Measurements from ENCODE around the gene SRR.
"Not testable (repeated sequence)": the region's sequence is repeated elsewhere in the genome, so short reads cannot be mapped to it uniquely, and the experiment has no call there.

The SRR gene, protein sequence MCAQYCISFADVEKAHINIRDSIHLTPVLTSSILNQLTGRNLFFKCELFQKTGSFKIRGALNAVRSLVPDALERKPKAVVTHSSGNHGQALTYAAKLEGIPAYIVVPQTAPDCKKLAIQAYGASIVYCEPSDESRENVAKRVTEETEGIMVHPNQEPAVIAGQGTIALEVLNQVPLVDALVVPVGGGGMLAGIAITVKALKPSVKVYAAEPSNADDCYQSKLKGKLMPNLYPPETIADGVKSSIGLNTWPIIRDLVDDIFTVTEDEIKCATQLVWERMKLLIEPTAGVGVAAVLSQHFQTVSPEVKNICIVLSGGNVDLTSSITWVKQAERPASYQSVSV

DNA sequence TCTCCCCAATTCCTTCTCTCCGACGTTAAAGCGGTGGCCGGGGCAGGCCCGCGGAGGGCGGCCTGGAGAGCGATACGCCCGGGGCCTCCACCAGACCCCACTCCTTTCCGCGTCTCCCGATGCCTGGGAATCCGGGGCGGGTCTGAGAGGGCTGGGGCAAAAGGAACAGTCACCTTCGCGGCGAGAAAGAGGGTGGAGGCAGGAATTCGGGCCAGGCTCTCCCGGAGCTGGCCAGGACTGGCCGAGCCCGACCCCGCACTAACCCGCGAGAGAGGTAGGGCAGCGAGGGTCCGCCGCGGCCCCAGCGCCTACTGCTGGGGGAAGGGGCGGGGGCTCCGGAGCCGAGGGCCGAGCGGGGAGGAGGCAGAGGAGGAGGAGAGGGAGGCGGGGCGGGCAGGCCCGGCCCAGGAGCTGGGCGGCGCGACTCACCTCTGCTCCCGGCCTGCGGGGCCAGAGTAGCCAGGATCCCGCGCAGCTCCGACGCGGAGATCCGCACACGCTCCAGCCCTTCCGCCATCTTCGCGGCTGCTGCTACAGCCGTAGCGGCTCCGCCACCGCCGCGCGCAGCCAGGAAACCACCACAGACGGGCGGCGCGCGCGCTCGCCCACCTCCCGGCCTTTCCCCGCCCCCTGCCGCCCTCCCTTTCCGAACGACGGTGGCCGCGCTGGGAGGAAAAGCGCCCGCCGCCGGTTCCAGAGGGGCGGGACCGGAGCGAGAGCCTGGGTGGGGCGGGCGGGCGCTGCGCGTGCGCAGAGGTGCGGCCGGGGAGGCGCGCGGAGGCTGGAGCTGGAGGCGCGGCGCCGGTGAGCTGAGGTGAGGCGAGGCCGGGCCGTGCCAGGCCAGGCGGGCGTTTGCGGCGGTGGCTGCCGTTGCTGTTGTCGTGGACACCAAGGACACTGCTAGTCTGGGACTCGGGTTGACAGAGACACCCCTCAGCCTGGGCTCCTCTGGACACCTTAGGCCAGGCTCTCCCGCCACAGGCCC lies at the start of gene SRR, which contains the start of gene SMG6:
SRR (plus strand) TSS at position 747 of the 985 bp plus-strand sequence. CDS start 11,611 bp downstream, outside the sequence.
SMG6 (minus strand) TSS at position 582 of the 985 bp plus-strand sequence; CDS start at position 517, 65 bp downstream.
- peak; percentile 90 for DNase-seq (ENCODE audit: low spot score)

DNA sequence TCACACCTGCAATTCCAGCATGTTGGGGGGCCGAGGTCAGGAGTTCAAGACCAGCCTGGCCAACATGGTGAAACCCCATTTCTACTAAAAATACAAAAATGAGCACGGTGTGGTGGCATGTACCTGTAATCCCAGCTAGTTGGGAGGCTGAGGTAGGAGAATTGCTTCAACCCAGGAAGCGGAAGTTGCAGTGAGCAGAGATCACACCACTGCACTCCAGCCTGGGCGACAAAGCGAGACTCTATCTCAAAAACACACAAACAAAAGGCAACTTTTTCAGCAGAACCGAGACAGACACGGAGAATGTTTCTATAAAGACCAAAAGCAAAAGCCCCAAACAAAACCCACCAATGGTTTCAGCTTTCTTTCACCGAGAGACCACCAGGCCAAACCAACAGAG lies 44.9 kb upstream of the SRR start:
- DNase-seq (ENCODE audit: low spot score), result not testable (repeated sequence)

DNA sequence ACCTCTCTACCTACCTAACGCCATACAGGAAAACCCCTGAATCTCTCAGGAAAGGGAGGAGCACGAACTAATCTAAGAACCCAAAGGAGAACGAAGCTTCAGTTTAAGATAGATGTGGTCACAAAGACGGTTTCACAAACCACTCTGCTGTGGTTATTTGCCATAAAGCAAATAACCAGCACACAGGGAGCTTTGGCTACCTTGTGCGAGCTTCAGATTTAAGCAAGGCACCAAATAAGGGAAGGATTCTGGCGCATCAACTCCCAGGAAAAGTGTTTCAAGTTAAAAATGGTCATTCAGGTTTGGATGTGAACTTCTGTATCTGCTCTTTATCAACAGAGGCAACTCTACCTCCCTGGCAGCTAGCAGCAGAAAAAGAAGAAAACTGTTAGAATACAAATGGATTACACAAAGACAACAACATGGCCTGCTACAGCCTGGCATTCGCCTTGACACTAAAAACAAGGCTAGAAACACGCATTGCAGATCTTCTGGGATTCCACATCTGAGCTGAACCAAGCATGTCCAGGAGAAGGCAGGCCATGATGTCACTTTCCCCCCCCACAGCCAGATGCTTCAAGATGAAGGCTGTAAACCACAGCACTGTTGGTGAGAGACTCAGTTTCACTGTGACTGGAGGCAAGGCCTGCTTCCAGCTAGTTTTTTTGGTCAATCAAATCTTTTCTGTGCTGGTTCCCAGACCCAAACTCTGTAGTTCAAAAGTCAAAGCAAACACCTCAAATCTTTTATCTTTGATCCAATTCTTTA lies 43.8 kb upstream of the SRR start:
- DNase-seq (ENCODE audit: low spot score), result no peak

DNA sequence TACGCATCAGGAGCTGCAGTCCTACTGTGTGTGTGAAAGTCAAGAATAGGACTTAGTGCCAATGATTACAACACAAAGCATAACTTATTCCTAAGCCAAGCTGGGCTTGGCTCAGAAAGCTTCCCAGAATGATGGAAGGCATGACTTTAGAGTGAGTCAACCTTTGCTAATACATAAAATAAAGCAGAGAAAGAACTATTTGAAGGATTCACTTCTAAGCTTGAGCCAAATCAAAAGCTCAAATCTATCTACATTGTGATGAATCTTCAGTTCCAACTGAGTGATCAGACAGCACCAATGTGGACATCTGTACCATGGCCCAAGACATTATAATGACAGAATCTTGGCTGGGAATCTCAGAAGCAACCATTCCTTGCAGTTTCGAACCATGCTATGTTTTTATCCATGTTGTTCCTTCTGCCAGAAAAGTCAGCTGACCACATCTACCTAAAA lies 41.6 kb upstream of the SRR start:
- DNase-seq (ENCODE audit: low spot score), result no peak

DNA sequence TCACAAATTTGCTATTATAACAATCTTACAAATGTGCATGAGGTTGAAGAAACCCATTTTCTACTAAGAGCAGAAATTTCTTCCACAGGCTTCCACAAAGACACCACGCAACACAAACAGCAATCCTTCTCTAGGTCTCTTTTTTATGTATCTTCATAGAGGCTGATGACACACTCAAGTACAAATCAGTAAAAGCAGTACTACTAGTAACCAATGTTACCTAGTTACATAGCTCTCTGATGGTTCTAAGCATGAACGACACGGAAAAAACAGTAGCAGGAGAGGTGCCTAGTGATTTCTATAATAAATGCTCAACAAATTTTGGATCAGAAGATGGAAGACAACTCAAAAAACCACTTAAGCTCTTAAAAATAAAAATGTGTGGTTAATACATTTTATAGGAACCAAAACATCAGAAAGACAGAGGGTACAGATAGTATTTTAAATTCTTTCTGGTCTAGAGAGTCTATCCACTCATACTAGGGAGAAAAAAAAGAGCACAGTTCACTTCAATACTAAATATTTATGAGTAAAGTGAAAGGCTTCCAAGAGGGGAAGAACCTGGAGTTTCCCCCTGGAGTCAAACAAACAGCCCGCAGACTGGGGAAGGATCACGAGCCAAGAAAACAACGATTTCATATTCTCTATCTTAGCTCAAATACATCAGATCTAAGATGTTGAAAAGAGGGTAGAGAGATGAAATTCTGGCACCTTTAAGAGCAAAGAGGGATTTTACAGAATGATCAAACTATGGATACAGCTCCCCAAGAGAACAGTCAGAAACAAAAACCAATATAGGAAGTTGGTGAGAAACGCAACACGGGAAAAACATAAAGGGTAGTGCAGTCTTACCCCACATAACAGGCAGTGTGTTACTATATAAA lies 40.3 kb upstream of the SRR start:
- no peak for DNase-seq (ENCODE audit: low spot score)

DNA sequence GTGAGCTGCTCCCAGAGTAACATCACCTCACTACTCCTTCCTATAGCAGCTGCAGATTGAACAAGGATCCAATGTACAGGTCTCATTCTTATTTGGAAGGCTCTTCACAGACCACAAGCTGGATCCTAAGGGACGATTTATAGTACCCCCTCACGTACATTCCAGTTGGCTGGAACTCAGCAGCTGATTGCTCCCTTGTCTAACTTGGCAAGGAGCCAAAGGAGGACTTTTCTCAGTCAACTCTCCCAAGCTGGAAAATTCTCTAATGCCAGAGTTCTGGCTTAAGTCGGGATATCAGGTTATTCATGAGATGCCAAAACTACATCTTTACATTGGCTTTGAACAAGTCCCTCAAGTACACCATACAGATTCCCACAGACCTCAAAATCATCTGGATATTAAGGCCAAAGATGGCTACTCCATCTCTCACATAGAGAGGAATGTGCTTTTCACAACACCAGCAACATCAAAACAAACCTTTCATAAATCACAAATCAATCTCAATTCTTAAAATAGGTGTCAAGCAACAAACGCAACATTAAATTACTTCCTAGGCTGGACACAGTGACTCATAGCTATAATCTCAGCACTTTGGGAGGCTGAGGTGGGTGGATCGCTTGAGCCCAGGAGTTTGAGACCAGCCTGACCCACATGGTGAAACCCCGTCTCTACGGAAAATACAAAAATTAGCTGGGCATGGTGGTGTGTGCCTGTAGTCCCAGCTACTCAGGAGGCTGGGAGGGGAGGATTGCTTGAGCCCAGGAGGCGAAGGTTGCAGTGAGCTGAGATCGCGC lies 39.5 kb upstream of the SRR start:
- DNase-seq (ENCODE audit: low spot score), result peak; percentile 12

DNA sequence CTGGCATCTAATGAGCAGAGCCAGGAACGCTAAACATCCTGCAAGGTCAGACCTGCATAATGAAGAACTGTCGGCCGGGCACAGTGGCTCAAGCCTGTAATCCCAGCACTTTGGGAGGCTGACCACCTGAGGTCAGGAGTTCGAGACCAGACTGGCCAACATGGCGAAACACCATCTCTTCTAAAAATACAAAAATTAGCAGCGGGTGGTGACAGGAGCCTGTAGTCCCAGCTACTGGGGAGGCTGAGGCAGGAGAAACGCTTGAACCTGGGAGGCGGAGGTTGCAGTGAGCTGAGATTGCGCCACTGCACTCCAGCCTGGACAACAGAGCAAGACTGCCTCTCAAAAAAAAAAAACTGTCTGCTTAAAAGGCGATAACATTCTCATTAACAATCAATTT lies 38.6 kb upstream of the SRR start:
- DNase-seq (ENCODE audit: low spot score), result not testable (repeated sequence)

DNA sequence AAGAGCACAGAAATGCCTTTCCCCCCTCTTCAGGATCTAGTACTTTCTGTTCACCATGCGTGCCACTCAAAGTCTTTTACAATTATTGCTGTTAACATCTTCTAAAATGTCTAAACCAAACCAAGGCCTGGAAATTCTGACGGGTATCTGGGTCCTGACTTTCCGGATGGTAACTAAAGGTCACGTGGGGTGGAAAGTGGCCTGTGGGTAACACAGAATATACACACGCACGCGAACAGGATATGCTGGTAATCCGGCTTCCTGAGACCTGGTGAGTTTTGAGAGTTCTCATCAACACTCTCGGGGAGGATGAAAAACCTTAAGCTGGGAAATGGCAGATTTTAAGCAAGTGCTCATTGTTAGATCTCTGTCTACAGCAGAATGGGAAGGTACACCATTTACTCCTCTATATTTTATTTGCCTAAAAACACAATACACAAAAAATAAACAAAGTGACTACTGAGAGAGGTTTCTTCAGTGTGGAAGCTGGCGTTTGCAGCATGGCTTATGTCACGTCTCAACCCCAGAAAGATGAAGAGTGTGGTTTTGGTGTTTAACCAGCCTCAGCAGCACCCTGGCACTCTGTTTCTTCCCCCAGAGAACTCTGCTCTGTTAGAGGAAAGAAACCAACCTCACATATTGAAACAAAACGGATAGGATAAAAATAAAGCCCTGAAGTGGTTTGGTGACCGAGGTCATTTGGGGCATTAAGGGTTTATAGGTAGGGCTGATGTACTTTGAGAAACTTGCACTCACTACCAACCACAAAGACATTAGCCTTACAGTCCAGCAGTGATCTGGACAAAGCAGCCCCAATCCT lies 37.5 kb upstream of the SRR start:
- no peak for DNase-seq (ENCODE audit: low spot score)

DNA sequence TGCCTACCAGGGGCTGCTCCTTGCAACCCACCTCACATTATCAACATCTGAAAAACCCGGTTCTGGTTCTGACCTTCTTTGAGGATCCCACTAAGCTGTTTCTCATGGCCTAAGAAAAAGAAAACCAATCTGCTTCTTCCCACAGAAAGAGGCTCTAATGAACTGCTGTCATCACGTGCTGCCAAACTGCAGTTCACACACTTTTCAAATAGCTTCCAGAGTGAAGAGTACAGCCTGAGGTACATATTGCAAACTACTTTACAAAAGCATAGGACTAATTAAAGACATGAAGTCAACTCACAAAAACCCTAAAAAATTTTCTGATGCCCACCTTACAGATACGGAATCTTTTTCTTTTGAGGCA lies 36.9 kb upstream of the SRR start:
- no peak for DNase-seq (ENCODE audit: low spot score)

DNA sequence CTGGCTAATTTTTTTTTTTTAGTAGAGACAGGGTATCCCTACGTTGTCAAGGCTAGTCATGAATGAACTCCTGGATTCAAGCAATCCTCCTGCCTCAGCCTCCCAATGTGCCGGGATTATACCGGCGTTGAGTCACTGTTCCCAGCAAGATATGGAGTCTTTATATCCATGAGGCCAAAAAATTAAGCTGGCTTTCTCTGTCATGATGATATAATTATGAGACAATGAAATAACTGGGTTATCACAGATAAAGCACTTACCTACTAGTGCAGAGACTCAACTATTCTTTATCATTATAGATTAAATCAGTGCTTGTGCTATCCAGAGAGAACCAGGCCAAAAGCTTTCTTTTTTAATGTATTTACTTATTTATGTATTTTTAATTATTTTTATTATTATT lies 36.4 kb upstream of the SRR start:
- DNase-seq (ENCODE audit: low spot score), result no peak

DNA sequence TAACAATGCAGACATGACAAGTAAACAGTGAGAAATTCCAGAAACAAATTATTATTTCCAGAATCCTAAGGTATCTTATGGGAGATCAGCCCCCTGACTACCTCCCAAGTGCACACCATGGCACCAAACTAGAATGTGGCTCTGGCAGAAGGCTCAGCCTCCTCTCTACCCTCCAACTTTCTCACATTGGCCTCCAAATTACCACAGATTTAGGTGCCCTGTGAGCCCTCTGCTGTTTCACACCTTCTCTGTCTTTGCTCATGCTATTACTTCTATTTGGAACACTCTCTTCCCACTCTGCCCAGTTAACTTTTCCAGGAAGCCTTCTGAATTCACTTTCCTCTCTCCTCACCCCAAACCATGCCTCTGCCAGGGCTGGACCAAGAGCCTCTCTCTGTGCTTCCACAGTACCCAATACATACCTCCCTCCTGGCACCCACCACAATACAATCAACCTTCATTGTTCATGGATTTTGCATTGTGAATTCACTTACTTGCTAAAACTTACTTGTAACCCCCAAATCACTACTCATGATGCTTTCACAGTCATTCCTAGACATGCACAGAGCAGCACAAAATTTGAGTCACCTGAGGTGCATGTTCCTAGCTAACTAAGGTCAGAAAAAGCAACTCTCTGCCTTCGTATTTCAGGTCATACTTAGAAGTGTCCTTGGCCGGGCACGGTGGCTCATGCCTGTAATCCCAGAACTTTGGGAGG lies 31.6 kb upstream of the SRR start:
- no peak for DNase-seq (ENCODE audit: low spot score)

DNA sequence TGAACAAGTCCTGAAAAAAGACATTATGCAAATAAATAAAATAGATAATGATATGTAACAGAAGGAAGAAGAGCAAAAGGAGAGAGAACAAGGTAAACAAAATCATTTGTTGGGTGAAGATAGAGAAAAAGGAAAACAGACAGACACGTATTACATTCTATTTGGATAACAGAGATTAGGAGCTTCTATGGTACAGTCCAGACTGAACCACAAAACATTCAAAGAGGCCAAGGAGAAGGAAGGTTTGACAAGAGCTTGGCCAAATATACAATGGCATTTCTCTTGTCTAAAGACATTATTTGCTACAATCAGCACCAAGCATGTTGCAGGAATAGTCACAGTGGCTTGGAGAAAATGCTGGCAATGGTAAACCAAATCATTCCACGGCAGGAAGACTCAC lies 29.3 kb upstream of the SRR start:
- DNase-seq (ENCODE audit: low spot score), result no peak

DNA sequence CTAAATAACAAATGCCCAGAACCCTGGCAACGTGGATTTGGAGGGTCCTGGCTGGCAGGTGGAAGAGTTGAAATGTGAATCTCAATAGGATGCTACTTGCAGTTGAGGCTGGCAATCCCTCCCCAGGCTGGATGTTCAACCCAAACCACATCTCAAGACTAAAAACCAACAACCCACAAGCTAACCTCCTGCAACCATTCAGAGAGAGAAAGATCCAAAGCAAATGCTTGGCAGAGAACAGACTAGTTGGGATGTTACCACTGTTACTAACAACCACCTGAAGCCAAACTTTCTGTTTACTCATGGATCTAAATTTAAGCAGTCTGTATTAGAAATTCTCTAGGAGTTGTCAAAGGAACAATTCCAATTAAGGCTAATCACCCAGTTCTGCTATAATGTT lies 28.0 kb upstream of the SRR start:
- no peak for DNase-seq (ENCODE audit: low spot score)

DNA sequence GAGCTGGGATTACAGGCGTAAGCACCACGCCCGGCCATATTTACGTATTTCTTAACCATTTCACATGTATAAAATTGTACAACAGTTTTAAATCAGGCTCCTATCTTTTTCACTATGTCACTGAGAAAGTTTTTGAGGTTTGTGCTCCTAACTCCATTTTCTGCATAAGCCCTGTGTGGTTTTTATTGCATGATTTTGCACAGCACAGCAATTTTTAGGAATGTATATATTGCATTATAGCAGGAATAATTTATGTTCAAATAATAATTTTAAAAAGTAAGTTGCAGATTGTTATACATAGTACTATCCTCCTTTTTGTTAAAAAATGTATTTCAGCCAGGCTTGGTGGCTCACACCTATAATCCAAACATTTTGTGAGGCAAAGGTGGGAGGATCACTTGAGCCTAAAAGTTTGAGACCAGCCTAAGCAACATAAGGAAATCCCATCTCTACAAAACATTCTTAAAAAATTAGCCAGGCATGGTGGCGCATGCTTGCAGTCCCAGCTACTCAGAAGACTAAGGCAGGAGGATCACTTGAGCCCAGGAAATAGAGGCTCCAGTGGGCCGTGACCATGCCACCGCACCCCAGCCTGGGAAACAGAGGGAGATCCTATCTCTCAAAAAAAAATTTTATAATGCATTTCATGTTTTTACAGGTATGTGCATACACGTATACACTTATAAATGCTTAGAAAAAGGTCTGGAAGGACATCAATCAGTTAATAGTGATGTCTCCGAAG lies 26.1 kb upstream of the SRR start:
- no peak for DNase-seq (ENCODE audit: low spot score)

DNA sequence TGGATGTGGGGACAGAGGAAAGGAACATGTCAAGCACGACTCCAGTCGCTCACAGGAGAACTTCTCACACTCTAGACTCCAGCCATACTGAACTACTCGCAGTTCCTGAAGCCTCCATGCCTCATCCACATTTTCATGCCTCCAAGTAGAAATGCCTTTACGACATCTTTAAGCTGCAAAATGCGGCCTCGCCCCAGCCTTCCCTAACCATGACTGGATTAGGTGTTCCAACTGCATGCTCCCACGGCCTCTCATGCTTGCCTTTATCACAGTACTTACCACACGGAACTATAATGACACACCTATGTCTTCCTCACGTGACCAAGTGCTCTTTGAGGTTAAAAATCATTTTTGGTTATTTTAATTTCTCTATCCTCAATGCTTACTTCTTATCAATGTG lies 24.0 kb upstream of the SRR start:
- no peak for DNase-seq (ENCODE audit: low spot score)

DNA sequence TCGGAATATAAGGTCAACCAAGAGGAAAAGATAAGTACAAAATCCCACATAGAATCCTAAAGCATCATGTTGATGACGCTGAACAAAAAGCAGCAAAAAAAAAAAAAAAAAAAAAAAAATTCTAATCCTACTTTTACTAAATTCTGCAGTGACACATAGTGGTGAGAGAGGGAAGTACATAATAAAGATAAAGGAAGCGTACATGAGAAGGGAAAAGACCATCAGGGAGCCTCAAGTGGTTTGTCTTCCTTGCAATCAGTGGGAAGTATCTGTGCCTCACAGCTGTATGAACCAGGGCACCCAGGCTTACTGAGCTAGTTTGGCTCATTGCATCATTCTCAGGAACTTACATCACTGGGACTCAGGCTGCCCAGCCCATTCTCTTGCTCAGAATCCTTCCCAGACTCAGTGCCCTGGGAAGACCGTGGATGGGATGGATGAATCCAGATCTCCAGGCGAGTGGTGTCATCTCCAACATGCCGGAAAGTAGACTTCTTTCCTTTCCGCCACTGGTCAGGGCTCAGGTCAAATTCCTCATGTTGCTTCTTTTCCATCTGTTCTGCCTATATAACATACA lies 21.4 kb upstream of the SRR start:
- DNase-seq (ENCODE audit: low spot score), result peak; percentile 64

DNA sequence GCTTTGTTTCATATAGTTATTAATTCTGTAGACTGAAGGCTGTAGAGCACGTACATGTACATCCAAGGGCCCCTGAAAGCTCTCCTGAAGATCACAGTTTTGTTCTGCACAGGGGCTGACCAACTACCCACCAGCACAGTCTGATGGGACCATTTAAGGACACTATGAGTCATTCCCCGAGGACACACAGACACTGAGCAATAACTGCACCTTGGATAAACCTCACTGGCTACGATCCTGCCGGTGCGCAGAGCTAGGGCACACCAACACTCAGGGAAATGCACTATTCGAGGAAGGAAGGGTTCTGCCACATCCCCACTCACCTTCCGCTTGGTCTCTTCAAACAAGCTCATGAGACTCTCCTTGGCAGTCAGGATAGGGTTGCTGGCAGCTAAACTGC lies 20.4 kb upstream of the SRR start:
- no peak for DNase-seq (ENCODE audit: low spot score)

Measured in hematopoietic multipotent progenitor cell treated with erythropoietin and hydrocortisone succinate and interleukin-3 and kit ligand, for 17 days (in vitro differentiated cells).